GM10266 (cell line): ENCODE results near the gene PDE3B.
"Not testable (repeated sequence)": the region's sequence is repeated elsewhere in the genome, so short reads cannot be mapped to it uniquely, and the experiment has no call there.

ENCODE experiments used
- DNase-seq: peaks from one replicate; pipeline ENCODE4 v3.0.0; 2012; ENCODE audit errors: extremely low spot score
- TF ChIP-seq, protein P1 (sequence below): IDR thresholded peaks from 2 replicates; pipeline ENCODE4 v1.5.1; 2012; ENCODE audit warnings: mild to moderate bottlenecking, low read depth; ENCODE audit not compliant: control insufficient read depth, insufficient read depth; ENCODE audit errors: missing control alignments

The PDE3B gene

DNA sequence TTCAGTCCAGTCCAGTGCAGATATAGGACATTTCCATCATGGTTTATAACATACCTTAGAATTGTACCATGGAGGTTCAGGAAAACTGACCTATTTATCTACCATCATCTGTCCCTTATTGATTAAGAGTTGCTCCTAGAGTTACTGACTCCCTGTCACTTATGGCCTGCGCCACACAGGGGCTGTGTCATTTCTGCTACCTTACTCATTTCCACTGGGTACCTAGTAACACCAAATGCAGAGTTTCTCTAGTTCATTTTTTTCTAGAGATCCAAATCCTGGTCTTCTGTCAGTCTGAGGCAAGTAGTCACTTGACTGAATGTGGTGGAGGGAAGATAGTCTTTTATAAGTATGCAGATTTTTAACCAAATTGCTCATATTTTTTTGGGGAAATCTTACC lies 59.2 kb downstream of the PDE3B start:
- no peak for DNase-seq
- TF ChIP-seq, protein P1, sequence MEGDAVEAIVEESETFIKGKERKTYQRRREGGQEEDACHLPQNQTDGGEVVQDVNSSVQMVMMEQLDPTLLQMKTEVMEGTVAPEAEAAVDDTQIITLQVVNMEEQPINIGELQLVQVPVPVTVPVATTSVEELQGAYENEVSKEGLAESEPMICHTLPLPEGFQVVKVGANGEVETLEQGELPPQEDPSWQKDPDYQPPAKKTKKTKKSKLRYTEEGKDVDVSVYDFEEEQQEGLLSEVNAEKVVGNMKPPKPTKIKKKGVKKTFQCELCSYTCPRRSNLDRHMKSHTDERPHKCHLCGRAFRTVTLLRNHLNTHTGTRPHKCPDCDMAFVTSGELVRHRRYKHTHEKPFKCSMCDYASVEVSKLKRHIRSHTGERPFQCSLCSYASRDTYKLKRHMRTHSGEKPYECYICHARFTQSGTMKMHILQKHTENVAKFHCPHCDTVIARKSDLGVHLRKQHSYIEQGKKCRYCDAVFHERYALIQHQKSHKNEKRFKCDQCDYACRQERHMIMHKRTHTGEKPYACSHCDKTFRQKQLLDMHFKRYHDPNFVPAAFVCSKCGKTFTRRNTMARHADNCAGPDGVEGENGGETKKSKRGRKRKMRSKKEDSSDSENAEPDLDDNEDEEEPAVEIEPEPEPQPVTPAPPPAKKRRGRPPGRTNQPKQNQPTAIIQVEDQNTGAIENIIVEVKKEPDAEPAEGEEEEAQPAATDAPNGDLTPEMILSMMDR, result no peak

DNA sequence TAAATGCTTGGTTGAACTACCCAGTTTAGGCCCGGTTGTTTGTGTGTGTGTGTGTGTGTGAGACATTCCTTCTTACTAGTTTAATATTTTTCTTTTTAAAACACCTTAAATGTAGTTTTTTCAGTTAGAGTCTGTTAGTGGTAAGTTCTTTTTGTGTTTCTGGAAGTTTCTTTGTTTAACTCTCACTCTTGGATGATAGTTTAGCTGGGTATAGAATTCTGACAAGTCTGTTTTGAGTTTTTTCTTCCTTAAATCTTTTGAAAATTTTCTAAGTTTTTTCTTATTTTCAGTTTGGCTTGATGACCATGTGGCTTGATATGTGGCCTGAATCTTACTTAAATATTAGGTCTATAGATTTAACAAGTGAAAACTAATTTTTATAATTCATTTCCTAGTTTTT lies 60.1 kb downstream of the PDE3B start:
- DNase-seq, result no peak
- TF ChIP-seq, protein P1, result no peak

DNA sequence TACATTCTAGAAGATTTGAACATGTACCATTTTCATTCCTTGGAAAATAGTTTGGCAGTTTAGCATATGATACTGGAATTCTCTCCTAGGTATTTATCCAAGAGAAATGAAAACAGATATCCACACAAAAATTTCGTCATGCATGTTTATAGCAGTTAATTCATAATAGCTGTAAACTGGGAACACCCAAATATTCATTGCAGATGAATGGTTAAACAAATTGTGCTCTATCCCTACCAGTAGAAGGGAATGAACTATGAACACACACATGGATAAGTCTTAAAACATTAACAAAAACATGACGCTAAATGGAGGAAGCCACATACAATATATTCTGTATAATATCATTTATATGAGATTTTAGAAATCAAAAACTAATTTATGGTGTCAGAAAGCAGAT lies 61.5 kb downstream of the PDE3B start:
- no peak for DNase-seq
- TF ChIP-seq, protein P1, result no peak

DNA sequence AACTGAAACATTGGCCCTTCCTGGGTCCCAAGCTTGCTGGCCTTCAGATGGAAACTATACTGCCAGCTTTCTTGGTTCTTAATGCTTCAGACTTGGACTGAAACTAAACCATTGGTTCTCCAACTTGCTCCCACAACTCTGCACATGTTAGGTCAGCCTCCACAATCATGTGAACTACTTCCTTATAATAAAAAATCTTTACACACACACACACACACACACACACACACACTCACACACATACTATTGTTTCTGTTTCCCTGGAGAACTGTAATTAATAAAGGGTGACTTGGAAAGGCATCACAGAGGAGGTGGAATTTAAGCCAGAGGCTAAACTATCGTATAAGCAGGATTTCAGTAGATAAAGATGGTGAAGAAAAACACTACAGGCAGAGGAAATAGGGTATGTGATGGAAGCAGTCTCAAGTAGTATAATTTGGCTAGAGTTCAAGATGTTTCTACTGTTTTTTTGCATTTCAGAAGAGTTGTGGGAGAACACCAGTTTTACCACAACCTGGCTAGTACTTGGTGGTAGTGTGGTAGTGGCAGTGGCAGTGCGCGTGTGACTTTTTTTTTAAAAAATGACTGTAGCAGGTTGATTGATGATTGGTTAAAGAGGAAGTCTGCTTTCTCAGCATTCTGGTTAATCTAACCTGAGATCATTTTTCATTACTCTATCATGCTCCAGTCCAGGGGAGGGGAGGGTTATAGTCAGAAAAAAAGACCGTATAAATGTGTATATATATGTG lies 70.1 kb downstream of the PDE3B start:
- TF ChIP-seq, protein P1, result no peak
- DNase-seq, result no peak

DNA sequence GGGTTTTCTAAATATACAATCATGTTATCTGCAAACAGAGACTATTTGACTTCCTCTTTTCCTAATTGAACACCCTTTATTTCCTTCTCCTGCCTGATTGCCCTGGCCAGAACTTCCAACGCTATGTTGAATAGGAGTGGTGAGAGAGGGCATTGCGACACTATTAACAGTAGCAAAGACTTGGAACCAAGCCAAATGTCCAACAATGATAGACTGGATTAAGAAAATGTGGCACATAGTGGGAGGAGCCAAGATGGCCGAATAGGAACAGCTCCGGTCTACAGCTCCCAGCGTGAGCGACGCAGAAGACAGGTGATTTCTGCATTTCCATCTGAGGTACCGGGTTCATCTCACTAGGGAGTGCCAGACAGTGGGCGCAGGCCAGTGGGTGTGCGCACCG lies 72.1 kb downstream of the PDE3B start:
- DNase-seq, result not testable (repeated sequence)

DNA sequence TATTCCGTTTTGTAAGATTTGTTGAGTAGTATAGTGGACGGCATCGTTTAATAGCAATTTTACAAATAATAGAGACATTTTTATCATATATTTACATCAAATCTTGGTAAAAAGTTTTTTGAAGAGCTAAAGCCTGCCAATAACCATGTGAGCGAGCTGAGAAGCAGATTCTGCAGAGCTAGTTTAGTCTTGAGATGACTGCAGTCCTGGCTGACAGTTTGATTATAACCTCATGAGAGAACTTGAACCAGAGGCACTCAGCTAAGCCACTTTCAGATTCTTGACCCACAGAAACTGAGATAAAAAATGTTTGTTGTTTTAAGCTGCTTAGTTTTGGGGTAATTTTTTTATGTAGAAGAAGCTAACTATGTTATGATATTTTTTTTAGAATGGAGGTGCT lies 78.9 kb downstream of the PDE3B start:
- TF ChIP-seq, protein P1, result no peak
- DNase-seq, result no peak

DNA sequence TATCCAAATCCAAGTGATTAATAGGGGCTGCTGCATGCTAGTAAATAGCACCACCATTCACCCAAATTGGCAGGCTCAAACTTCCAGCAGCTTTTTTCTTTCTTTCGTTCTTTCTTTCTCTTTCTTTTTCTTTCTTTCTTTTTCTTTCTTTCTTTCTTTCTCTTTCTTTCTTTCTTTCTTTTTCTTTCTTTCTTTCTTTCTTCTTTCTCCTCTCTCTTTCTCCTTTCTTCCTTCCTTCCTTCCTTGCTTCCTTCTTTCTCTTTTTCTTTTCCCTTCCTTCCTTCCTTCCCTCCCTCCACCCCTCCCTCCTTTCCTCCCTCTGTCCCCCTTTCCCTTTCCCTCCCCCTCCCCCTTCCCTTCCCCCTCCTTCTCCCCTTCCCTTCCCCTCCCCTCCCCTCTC lies 81.5 kb downstream of the PDE3B start:
- DNase-seq, result no peak
- TF ChIP-seq, protein P1, result no peak

DNA sequence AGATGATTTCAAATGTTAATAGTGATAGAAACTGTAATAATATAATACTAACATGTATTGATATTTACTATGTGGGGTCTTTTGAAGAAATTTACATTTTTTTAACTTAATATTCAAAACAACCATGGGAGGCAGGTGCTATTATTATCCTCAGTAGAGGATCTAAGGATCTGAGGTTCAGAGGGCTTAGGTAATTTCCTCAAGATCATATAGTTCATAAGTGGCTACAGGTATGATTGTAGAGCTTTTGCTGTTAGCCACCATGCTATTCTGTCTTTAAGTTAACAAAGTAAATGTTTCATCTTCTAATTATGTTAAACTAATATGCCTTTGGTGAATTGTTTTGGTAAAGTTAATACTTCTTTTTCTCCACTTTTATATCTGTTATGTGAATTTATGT lies 83.6 kb downstream of the PDE3B start:
- TF ChIP-seq, protein P1, result no peak
- no peak for DNase-seq
